Endothelial cell of umbilical vein (primary cell): ENCODE data around the gene TNFAIP8L3.

ENCODE experiments used
- POLR2A ChIP-seq: IDR thresholded peaks from 2 replicates; pipeline ENCODE4 v1.6.1; 2012; ENCODE audit warnings: low read depth, mild to moderate bottlenecking, control low read depth, low read length
- TF ChIP-seq, protein P1 (sequence below), 2 donors: IDR thresholded peaks; 1 replicate in 1 of 2; 2 replicates in 1 of 2; pipeline ENCODE4 v1.5.1; 2011; ENCODE audit warnings: low read length in 2 of 2, mild to moderate bottlenecking in 2 of 2, moderate library complexity in 2 of 2, control low read depth in 1 of 2, inconsistent platforms in 1 of 2, low read depth in 1 of 2; ENCODE audit not compliant: insufficient read depth in 1 of 2; ENCODE audit errors: extremely low read depth in 1 of 2

DNA sequence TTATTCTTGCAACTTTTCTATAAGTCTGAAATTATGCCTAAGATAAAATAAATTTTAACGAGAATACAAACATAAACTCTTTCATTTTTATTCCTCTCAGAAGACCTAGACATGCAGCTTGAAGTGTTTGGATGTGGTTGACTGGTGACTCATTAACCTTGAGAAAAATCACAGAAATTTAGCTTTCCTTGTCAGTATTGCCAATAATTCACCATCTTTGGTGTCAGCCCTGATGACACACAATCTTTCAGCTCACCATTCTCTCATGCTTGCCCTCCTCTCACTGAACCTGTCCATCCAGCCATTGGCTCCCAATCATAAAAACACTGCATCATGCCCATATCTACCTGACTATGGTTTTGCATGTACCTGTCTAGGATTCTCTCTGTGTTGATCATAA, 22.6 kb upstream of the TNFAIP8L3 start:
- TF ChIP-seq, protein P1, sequence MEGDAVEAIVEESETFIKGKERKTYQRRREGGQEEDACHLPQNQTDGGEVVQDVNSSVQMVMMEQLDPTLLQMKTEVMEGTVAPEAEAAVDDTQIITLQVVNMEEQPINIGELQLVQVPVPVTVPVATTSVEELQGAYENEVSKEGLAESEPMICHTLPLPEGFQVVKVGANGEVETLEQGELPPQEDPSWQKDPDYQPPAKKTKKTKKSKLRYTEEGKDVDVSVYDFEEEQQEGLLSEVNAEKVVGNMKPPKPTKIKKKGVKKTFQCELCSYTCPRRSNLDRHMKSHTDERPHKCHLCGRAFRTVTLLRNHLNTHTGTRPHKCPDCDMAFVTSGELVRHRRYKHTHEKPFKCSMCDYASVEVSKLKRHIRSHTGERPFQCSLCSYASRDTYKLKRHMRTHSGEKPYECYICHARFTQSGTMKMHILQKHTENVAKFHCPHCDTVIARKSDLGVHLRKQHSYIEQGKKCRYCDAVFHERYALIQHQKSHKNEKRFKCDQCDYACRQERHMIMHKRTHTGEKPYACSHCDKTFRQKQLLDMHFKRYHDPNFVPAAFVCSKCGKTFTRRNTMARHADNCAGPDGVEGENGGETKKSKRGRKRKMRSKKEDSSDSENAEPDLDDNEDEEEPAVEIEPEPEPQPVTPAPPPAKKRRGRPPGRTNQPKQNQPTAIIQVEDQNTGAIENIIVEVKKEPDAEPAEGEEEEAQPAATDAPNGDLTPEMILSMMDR (IDR thresholded peaks at IDR 0.05; ENCODE audit: extremely low read depth in 1 of 2, insufficient read depth in 1 of 2, low read depth in 1 of 2, low read length in 2 of 2): no peak
- TF ChIP-seq POLR2A: no peak
